HuH-7 (cell line): ENCODE results near the gene TMEM178A.
"Not testable (repeated sequence)": the region's sequence is repeated elsewhere in the genome, so short reads cannot be mapped to it uniquely, and the experiment has no call there.

ENCODE experiments used
- DNase-seq: peaks from one replicate; pipeline ENCODE4 v3.0.0; 2011; ENCODE audit warnings: low spot score

TMEM178A gene

GRCh38 chr2:39648580-39648979 lies 17.1 kb upstream of the TMEM178A start:
- no peak for DNase-seq

GRCh38 chr2:39649511-39649910 lies 16.2 kb upstream of the TMEM178A start:
- DNase-seq: no peak

GRCh38 chr2:39650468-39650867 lies 15.2 kb upstream of the TMEM178A start:
- no peak for DNase-seq

- not testable (repeated sequence) for DNase-seq
Measured at GRCh38 chr2:39656215-39656614, 9.5 kb upstream of the TMEM178A start.

GRCh38 chr2:39657287-39657937 lies 8.3 kb upstream of the TMEM178A start:
- no peak for DNase-seq

GRCh38 chr2:39658371-39658770 lies 7.3 kb upstream of the TMEM178A start:
- no peak for DNase-seq

- DNase-seq: no peak
Measured at GRCh38 chr2:39659765-39660611, 5.7 kb upstream of the TMEM178A start.

- DNase-seq: no peak
Measured at GRCh38 chr2:39660612-39661236, 5.0 kb upstream of the TMEM178A start.

- no peak for DNase-seq
Measured at GRCh38 chr2:39661826-39662225, 3.9 kb upstream of the TMEM178A start.

GRCh38 chr2:39663187-39663930 lies 2.4 kb upstream of the TMEM178A start:
- no peak for DNase-seq

GRCh38 chr2:39664232-39664887 lies 1.4 kb upstream of the TMEM178A start:
- no peak for DNase-seq

- no peak for DNase-seq
Measured at GRCh38 chr2:39664888-39665591, 677 bp upstream of the TMEM178A start.

GRCh38 chr2:39666491-39667101 lies 879 bp downstream of the TMEM178A start:
- DNase-seq: no peak

- no peak for DNase-seq
Measured at GRCh38 chr2:39667104-39667885, 1.6 kb downstream of the TMEM178A start.

- no peak for DNase-seq
Measured at GRCh38 chr2:39667886-39668276, 2.2 kb downstream of the TMEM178A start.

GRCh38 chr2:39668576-39669080 lies 2.9 kb downstream of the TMEM178A start:
- DNase-seq: no peak

- no peak for DNase-seq
Measured at GRCh38 chr2:39671604-39672003, 5.9 kb downstream of the TMEM178A start.

GRCh38 chr2:39673018-39673417 lies 7.3 kb downstream of the TMEM178A start:
- DNase-seq: no peak

- DNase-seq: no peak
Measured at GRCh38 chr2:39676342-39676741, 10.6 kb downstream of the TMEM178A start.

GRCh38 chr2:39678170-39678569 lies 12.5 kb downstream of the TMEM178A start:
- DNase-seq: no peak
